Sigmoid colon (tissue), 4 donors: Measurements from ENCODE around the gene CAPN2.

Source experiments
- CTCF ChIP-seq, 4 experiments: fragments of 450-650 bp in 3 of 4; fragments of 200-600 bp in 1 of 4; IDR thresholded peaks; one replicate each; pipeline ENCODE4 v1.5.1; 2016 to 2019; ENCODE audit warnings: antibody characterized with exemption in 4 of 4, mild to moderate bottlenecking in 3 of 4, moderate library complexity in 2 of 4
- EP300 ChIP-seq, 4 donors: sonication (generic); formaldehyde crosslinking; IDR thresholded peaks; one replicate each; pipeline ENCODE4 v1.6.1; 2017; ENCODE audit warnings: antibody characterized with exemption in 4 of 4
- POLR2A ChIP-seq, 2 donors: fragments of 450-650 bp; IDR thresholded peaks; one replicate each; pipeline ENCODE4 v1.6.1; 2016; ENCODE audit warnings: antibody characterized with exemption in 2 of 2, mild to moderate bottlenecking in 2 of 2, moderate library complexity in 2 of 2
- POLR2AphosphoS5 ChIP-seq, 4 donors: sonication (generic); formaldehyde crosslinking; IDR thresholded peaks; one replicate each; pipeline ENCODE4 v1.6.1; 2017; ENCODE audit warnings: antibody characterized with exemption in 4 of 4

GRCh38 chr1:223802602-223803001 lies 90.3 kb downstream of the CAPN2 start:
- TF ChIP-seq CTCF (IDR thresholded peaks at IDR 0.05) (no peak), EP300 (IDR thresholded peaks at IDR 0.05) (no peak), POLR2A (IDR thresholded peaks at IDR 0.05) (no peak), POLR2AphosphoS5 (IDR thresholded peaks at IDR 0.05) (no peak)
